NT2/D1 (cell line): ENCODE results near the gene SRPK2.

ENCODE experiments used
- YY1 ChIP-seq: IDR thresholded peaks from 2 replicates; pipeline ENCODE4 v1.6.1; 2011; ENCODE audit not compliant: insufficient read length, insufficient read depth
- ZNF274 ChIP-seq: IDR thresholded peaks from 2 replicates; pipeline ENCODE4 v1.6.1; 2011; ENCODE audit warnings: mild to moderate bottlenecking, low read depth, low read length

DNA sequence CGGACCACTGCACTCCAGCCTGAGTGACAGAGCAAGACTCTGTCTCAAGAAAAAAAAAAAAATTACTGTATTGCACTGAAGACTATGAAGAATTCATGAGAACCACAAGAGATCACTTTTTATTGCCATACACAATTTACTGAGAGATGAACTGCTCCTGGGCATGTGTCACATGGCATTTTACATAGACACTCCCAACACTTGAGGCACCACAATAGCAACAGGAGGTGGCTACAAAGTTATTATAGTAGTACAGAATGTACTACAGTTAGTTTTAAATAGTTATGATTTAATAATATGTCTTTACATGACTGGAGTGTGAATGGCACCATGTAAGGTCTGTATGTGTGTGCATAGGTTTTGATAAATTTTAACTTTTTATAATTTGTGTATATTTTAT lies 304.1 kb downstream of the SRPK2 start:
- no peak for TF ChIP-seq YY1
- no peak for TF ChIP-seq ZNF274
